ENCODE results near the gene RXRA. TPM values are rescaled to one million over a fixed set of nuclear protein-coding genes. Genes with fewer than 3 reads are reported as not detected.

RXRA gene
- polyA plus RNA-seq, 1 donor from 2014 or later, result 2.7 TPM

- no peak overlapping the region for H3K4me3 ChIP-seq (ENCODE audit: low read length)
- no peak overlapping the region for H3K27ac ChIP-seq (ENCODE audit: low read length)
- no peak overlapping the region for H3K4me2 ChIP-seq (ENCODE audit: low read length)
- H3K27me3 ChIP-seq (ENCODE audit: insufficient read depth, low read depth, low read length), result no peaks in the 10 kb centered on the region
- no peak for TF ChIP-seq RAD21 (conservative IDR thresholded peaks at IDR 0.05)
- no peak for TF ChIP-seq EZH2 (IDR thresholded peaks at IDR 0.05; ENCODE audit: borderline replicate concordance, insufficient read depth, low read length, poor library complexity, severe bottlenecking)
- no peak for TF ChIP-seq SMC3 (conservative IDR thresholded peaks at IDR 0.05; ENCODE audit: poor library complexity)
- TF ChIP-seq POLR2AphosphoS5 (IDR thresholded peaks at IDR 0.05), result no peak
- TF ChIP-seq REST (IDR thresholded peaks at IDR 0.05; ENCODE audit: borderline replicate concordance), result no peak
- TF ChIP-seq CTCF (IDR thresholded peaks at IDR 0.05; ENCODE audit: poor library complexity, severe bottlenecking), result no peak
- TF ChIP-seq TAF1 (IDR thresholded peaks at IDR 0.05; ENCODE audit: low read depth), result no peak
- TF ChIP-seq MXI1 (conservative IDR thresholded peaks at IDR 0.05; ENCODE audit: poor library complexity, severe bottlenecking), result no peak
- no peak for TF ChIP-seq EP300 (conservative IDR thresholded peaks at IDR 0.05; ENCODE audit: poor library complexity, severe bottlenecking)
- H4K20me1 ChIP-seq (ENCODE audit: insufficient read depth), result no peaks in the 10 kb centered on the region
- no peaks in the 10 kb centered on the region for H3F3A ChIP-seq (ENCODE audit: insufficient read depth, low read length, poor library complexity, severe bottlenecking)
- no peaks in the 10 kb centered on the region for H3K9me3 ChIP-seq (ENCODE audit: low read length)
- H2AFZ ChIP-seq (ENCODE audit: low read depth, low read length), result no peak overlapping the region
- H3K9ac ChIP-seq (ENCODE audit: low read length), result no peak overlapping the region
- no peaks in the 10 kb centered on the region for H3K9me2 ChIP-seq (ENCODE audit: insufficient read depth, low read length)
- no peaks in the 10 kb centered on the region for H3K36me3 ChIP-seq (ENCODE audit: insufficient read depth, low read length)
- no peaks in the 10 kb centered on the region for H3K79me2 ChIP-seq (replicated peaks; ENCODE audit: insufficient read depth, low read length)
These were observed 75.9 kb downstream of the RXRA start for GRCh38 chr9:134402182-134402581.

GRCh38 chr9:134403292-134403681 lies 77.0 kb downstream of the RXRA start:
- TF ChIP-seq EP300 (conservative IDR thresholded peaks at IDR 0.05; ENCODE audit: poor library complexity, severe bottlenecking), result no peak
- no peak for TF ChIP-seq REST (IDR thresholded peaks at IDR 0.05; ENCODE audit: borderline replicate concordance)
- no peak for TF ChIP-seq RAD21 (conservative IDR thresholded peaks at IDR 0.05)
- no peak for TF ChIP-seq POLR2AphosphoS5 (IDR thresholded peaks at IDR 0.05)
- TF ChIP-seq CTCF (IDR thresholded peaks at IDR 0.05; ENCODE audit: poor library complexity, severe bottlenecking), result no peak
- no peak for TF ChIP-seq EZH2 (IDR thresholded peaks at IDR 0.05; ENCODE audit: borderline replicate concordance, insufficient read depth, low read length, poor library complexity, severe bottlenecking)
- no peak for TF ChIP-seq TAF1 (IDR thresholded peaks at IDR 0.05; ENCODE audit: low read depth)
- TF ChIP-seq SMC3 (conservative IDR thresholded peaks at IDR 0.05; ENCODE audit: poor library complexity), result no peak
- TF ChIP-seq MXI1 (conservative IDR thresholded peaks at IDR 0.05; ENCODE audit: poor library complexity, severe bottlenecking), result no peak
- no peak overlapping the region for H3K4me2 ChIP-seq (ENCODE audit: low read length)

More at GRCh38 chr9:134403292-134403681, 77.0 kb downstream of the RXRA start:
- H3K79me2 ChIP-seq (replicated peaks; ENCODE audit: insufficient read depth, low read length), result no peaks in the 10 kb centered on the region
- H3K4me3 ChIP-seq (ENCODE audit: low read length), result no peak overlapping the region
- no peak overlapping the region for H3K27ac ChIP-seq (ENCODE audit: low read length)
- no peaks in the 10 kb centered on the region for H3K9me2 ChIP-seq (ENCODE audit: insufficient read depth, low read length)
- no peak overlapping the region for H3K9ac ChIP-seq (ENCODE audit: low read length)
- H3K27me3 ChIP-seq (ENCODE audit: insufficient read depth, low read depth, low read length), result no peaks in the 10 kb centered on the region
- no peaks in the 10 kb centered on the region for H4K20me1 ChIP-seq (ENCODE audit: insufficient read depth)
- H3K36me3 ChIP-seq (ENCODE audit: insufficient read depth, low read length), result no peaks in the 10 kb centered on the region
- H2AFZ ChIP-seq (ENCODE audit: low read depth, low read length), result no peak overlapping the region
- no peaks in the 10 kb centered on the region for H3F3A ChIP-seq (ENCODE audit: insufficient read depth, low read length, poor library complexity, severe bottlenecking)
- H3K9me3 ChIP-seq (ENCODE audit: low read length), result no peaks in the 10 kb centered on the region
